ENCODE measurements around the gene MELK. TPM values are rescaled to one million over a fixed set of nuclear protein-coding genes. Genes with fewer than 3 reads are reported as not detected.

MELK gene
- total and polyA plus RNA-seq, 3 donors from 2014 or later = 15.2 to 19.2 (median 18.8) TPM

DNA sequence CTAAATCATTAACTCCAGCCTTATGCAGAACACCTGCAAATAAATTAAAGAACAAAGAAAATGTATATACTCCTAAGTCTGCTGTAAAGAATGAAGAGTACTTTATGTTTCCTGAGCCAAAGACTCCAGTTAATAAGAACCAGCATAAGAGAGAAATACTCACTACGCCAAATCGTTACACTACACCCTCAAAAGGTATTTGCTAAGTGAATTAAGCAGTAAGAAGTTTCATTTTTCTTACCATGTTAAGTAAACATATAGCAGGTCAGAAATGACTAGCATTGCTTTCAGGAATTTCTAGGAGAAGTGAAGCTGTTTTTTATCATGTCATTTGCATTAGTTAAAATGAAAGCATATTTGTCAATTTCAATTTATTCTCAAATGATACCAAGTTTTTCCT is 92.7 kb downstream of the MELK start:
- no peaks in the 10 kb centered on the region for H3K36me3 ChIP-seq (ENCODE audit: low read depth, missing control alignments)
- DNase-seq = no peak
- intact Hi-C loops (cut with DNase I; ENCODE audit: low total_unique reads) = no loop called here
- TF ChIP-seq POLR2A (IDR thresholded peaks at IDR 0.05) = no peak
- TF ChIP-seq, protein P1, sequence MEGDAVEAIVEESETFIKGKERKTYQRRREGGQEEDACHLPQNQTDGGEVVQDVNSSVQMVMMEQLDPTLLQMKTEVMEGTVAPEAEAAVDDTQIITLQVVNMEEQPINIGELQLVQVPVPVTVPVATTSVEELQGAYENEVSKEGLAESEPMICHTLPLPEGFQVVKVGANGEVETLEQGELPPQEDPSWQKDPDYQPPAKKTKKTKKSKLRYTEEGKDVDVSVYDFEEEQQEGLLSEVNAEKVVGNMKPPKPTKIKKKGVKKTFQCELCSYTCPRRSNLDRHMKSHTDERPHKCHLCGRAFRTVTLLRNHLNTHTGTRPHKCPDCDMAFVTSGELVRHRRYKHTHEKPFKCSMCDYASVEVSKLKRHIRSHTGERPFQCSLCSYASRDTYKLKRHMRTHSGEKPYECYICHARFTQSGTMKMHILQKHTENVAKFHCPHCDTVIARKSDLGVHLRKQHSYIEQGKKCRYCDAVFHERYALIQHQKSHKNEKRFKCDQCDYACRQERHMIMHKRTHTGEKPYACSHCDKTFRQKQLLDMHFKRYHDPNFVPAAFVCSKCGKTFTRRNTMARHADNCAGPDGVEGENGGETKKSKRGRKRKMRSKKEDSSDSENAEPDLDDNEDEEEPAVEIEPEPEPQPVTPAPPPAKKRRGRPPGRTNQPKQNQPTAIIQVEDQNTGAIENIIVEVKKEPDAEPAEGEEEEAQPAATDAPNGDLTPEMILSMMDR (IDR thresholded peaks at IDR 0.05) = no peak
- no peaks in the 10 kb centered on the region for H3K4me1 ChIP-seq
- H3K4me3 ChIP-seq = no peak overlapping the region
- 86 to 94% methylated on average over 2 of the region's 2 CpGs for WGBS, 2 donors
- no peaks in the 10 kb centered on the region for H3K9me3 ChIP-seq
- H3K27me3 ChIP-seq = no peaks in the 10 kb centered on the region
- H3K27ac ChIP-seq = no peak overlapping the region

DNA sequence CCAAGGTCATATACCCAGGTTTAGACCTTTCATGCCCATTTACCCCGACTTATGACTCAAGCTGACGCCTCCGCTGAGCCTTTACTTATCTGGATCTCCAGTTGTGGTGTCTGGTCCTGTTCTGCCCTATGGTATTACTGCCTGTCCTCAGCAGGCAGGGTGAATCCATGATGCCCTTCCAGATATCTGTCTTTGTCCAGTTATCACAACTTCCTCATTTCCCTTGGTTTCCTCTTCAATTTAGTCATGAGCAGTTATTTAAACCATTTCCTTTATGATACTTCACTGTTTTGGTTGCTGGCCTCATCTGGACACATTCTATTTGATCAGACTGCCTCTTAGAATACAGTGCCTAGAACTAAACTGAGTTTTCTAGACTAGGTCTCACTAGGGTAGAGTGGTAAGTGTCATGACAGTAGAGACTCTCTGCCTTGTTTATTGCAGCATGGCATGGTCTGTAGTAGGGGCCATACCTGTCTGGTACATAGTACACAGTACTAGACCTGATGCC is 93.3 kb downstream of the MELK start:
- H3K27me3 ChIP-seq = no peaks in the 10 kb centered on the region
- no peak overlapping the region for H3K27ac ChIP-seq
- 83 to 90% methylated on average over 3 of the region's 3 CpGs for WGBS, 2 donors
- no peaks in the 10 kb centered on the region for H3K9me3 ChIP-seq
- no peak for TF ChIP-seq POLR2A (IDR thresholded peaks at IDR 0.05)
- TF ChIP-seq, protein P1 (IDR thresholded peaks at IDR 0.05) = no peak
- H3K36me3 ChIP-seq (ENCODE audit: low read depth, missing control alignments) = no peaks in the 10 kb centered on the region
- no peak overlapping the region for H3K4me3 ChIP-seq
- intact Hi-C loops (cut with DNase I; ENCODE audit: low total_unique reads) = no loop called here
- DNase-seq = no peak
- no peaks in the 10 kb centered on the region for H3K4me1 ChIP-seq

DNA sequence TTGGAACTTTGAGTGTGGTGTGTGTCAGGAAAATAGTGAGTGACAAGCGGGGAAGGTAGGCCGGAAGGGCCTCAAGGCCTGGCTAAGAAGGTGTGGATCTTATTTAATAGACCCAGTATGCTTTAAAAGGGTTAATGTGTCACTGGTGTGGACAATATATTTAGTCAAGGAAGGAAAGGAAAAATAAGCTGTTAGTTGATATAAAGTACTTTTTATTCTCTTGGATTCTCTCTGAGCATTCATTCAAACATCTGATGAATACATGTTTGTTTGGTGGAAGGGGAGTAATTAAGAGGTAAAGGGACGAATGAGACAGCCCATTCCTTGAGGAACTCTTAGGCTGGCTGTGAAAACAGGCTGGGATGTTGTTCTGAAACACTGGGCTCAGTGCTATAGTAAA is 98.9 kb downstream of the MELK start:
- no peak for TF ChIP-seq POLR2A (IDR thresholded peaks at IDR 0.05)
- TF ChIP-seq, protein P1 (IDR thresholded peaks at IDR 0.05) = no peak
- 76 to 84% methylated on average over 3 of the region's 3 CpGs for WGBS, 2 donors
- no peak overlapping the region for H3K27ac ChIP-seq

DNA sequence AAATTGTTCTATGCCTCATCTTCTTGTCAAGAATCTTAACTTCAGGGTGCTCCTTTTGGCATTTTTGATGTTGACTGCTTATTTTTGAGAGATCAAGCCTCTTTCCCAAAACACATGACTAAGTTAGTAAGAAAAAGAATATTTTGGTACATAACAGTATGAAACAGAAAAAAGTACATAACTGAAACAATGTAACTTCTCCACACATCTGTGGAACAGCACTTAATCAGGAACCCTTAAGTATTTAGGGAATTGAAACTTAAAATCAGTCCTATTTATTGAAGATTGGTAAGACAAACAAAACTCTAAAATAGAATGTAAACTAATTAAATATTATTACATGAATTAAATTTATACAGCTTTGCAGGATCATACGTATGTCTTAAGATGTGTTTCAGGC is 103.4 kb downstream of the MELK start:
- peak overlapping the region in 1 of 2 donors; percentile 61 for H3K27ac ChIP-seq
- intact Hi-C loops (cut with DNase I; ENCODE audit: low total_unique reads) = no loop called here

More for the DNA sequence above, 98.9 kb downstream of the MELK start:
- Histone ChIP-seq H3K36me3 (ENCODE audit: low read depth, missing control alignments) (no peaks in the 10 kb centered on the region), H3K9me3 (no peaks in the 10 kb centered on the region), H3K27me3 (no peaks in the 10 kb centered on the region), H3K4me1 (peaks cover 3% of the 10 kb centered on the region), H3K4me3 (no peak overlapping the region)
- intact Hi-C loops (cut with DNase I; ENCODE audit: low total_unique reads) = no loop called here
- no peak for DNase-seq

More for the DNA sequence above, 103.4 kb downstream of the MELK start:
- Histone ChIP-seq H3K27me3 (no peaks in the 10 kb centered on the region), H3K4me3 (no peak overlapping the region), H3K4me1 (peaks cover 5% of the 10 kb centered on the region), H3K36me3 (ENCODE audit: low read depth, missing control alignments) (no peaks in the 10 kb centered on the region), H3K9me3 (no peaks in the 10 kb centered on the region)
- DNase-seq = no peak
- TF ChIP-seq, protein P1 (IDR thresholded peaks at IDR 0.05) = no peak
- no peak for TF ChIP-seq POLR2A (IDR thresholded peaks at IDR 0.05)
- WGBS, 2 donors = 80 to 84% methylated on average over 1 of the region's 1 CpG

Data from testis (tissue), 3 donors.